NCI-H460 (cell line): Measurements from ENCODE around the gene CTSL. TPM values are rescaled to one million over a fixed set of nuclear protein-coding genes. Genes with fewer than 3 reads are reported as not detected.
"Not testable (repeated sequence)": the region's sequence is repeated elsewhere in the genome, so short reads cannot be mapped to it uniquely, and the experiment has no call there.

Source experiments
- DNase-seq: peaks from one replicate; pipeline ENCODE4 v3.0.0-alpha.2; 2016; ENCODE audit warnings: low read depth; ENCODE audit errors: extremely low read depth
- total RNA-seq: library from RNA; depleted of rRNA; stranded (reverse); fragments of >200 nt; shearing (Covaris generic); gene quantifications from 2 replicates; pipeline ENCODE4 v1.2.3, GENCODE V29; 2014; rRNA removed

CTSL gene
- total RNA-seq, 1 experiment from 2014 or later, result 2,122 TPM

DNA sequence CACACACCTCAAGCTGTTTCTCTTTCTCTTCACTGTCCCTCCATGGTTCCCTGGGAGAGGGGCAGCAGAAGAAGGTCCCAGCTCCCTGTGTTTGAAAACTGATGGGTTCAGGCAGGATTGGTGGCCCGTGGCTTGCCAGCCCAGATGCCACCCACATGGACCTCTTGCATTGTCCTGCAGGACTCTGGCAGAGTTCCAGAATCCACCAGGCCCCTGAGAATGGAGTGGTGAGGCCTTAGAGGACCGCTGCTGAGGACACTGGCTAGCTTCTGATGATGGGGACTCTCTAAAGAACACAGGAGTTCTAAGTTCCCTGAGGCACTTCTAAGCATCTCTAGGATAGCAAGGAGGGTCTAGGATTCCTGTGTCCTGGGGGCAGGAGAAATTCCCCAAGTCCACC lies 24.8 kb downstream of the CTSL start:
- DNase-seq, result no peak

- DNase-seq, result no peak
Observed at GRCh38 chr9:87751423-87751822, 25.5 kb downstream of the CTSL start.

DNA sequence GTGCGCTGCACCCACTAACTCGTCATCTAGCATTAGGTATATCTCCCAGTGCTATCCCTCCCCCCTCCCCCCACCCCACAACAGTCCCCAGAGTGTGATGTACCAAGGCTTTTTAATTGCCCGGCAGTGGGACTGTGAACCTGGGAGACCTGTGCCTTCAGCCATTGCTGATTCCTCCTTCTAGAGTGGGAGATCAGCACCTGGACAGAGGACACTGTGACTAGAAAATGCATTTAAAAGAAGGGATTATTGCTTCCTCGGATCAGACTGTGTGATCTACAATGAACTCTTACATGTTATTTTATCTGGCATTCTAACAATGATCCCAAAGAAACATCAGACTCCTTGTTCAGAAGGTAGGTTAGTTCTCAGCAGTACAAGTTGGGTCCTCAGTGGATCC lies 25.9 kb downstream of the CTSL start:
- DNase-seq, result no peak

DNA sequence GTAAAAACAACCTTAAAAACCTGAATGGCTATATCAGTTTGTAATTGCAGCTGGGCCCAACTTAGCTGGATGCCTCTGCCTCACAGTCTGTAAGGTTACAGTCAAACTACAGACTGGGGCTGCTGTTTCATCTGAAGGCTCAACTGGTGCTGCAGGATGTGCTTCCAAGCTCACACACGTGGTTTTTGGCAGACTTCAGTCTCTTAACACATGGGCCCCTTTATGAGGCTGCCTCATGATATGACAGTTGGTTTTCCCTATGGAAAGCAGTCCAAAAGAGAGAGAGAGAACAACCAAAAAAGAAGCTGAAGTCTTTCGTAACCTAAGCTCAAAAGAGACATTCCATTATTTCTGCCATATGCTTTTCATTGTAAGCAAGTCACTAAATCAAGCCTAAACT lies 27.4 kb downstream of the CTSL start:
- no peak for DNase-seq

DNA sequence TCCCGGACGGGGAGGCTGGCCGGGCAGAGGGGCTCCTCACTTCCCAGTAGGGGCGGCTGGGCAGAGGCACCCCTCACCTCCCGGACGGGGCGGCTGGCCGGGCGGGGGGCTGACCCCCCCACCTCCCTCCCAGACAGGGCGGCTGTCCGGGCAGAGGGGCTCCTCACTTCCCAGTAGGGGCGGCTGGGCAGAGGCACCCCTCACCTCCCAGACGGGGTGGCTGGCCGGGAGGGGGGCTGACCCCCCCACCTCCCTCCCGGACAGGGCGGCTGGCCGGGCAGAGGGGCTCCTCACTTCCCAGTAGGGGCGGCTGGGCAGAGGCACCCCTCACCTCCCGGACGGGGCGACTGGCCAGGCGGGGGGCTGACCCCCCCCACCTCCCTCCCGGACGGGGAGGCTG lies 32.4 kb downstream of the CTSL start:
- DNase-seq, result not testable (repeated sequence)

GRCh38 chr9:87759980-87760379 lies 34.1 kb downstream of the CTSL start:
- not testable (repeated sequence) for DNase-seq

- no peak for DNase-seq
Observed at GRCh38 chr9:87760529-87760928, 34.6 kb downstream of the CTSL start.

DNA sequence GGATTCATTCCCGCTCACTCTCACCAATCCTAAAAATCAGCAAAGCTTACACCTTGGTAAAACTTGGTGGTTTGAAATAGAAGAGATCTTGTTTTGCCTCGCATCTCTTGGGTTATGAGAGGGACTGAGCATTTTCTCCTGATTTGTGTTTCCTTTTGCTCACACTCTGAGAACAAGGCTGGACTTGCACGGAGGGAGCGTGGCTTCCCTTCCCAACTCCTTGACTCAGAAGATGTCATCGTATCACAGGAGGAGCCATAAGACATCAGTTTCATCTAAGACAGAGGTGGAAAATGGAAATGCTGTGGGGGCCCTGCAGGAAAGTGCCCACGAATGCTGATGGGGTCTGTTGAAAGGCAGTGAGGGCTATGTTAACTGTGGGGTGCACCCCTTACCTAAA lies 37.4 kb downstream of the CTSL start:
- no peak for DNase-seq

DNA sequence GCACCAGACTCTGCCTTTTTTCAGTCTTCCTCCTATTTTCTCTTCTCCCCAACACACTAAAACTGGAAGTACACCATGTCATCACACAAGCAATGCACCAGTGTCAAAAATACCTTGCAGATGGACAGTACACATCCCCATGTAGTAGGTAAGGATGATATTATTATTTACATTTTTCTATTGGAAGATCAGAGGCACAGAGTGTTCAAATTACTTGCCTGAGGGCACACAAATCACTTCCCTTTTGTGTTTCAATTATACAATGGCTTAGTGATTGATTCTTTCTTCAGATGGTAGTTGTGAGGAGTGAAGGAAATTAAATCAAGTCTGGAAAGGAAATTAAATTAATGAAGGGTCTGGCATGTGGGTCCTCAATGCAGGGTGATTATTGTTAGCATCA lies 39.6 kb downstream of the CTSL start:
- no peak for DNase-seq

GRCh38 chr9:87766697-87767096 lies 40.8 kb downstream of the CTSL start:
- no peak for DNase-seq

DNA sequence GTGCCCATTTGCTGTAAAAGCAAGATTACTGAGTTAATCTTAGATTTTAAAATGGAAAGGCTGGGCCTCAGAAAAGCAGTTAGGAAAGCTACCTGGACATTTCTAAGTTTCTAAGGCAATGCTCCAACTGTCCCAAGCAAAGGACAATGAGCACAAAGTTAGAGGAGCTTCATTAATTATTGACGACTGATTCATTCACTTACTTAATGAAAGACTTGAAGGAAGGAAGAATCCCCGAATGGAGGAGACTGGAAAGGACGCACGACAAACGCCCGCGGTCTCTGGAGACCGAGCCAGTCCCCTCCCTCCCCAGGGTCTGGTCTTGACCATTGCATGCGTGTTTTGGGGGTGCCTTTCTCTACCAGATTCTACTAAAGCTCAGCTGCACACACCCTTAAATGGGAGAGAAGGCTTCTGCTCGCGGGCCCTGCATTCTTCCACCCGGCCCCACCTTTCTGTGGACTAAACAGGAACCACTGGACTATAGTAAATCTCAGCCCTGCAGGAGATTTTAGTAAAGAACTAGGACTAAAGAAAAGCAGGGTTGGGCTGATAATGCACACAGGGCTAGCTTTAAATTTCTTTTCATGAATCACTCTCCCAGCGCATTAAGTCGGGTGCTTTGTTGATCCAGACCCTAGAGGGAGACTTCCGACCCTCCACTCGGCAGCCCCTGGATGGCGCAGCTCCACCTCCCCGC lies 44.8 kb downstream of the CTSL start:
- no peak for DNase-seq

- DNase-seq, result no peak
Observed at GRCh38 chr9:87771316-87772006, 45.5 kb downstream of the CTSL start.

GRCh38 chr9:87776481-87777379 lies 50.8 kb downstream of the CTSL start:
- DNase-seq, result no peak

DNA sequence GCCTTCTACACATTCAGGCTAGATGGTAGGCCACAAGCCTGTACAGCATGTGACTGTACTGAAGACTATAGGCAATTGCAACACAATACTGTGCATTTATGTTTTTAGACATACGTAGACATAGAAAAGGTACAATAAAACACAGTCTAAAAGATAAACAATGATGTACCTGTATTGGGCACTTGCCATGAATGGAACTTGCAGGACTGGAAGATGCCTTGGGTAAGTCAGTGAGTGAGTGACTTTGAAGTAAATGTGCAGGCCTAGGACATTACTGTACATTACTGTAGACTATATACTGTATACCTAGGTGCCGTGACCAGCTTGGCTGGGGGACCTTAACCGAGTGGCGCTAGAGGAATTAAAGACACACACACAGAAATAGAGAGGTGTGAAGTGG lies 53.1 kb downstream of the CTSL start:
- DNase-seq, result no peak

Other genes with a start within 250 kb of the CTSL start
- gene DAPK1, start 228.3 kb upstream of the CTSL start, total RNA-seq, result 0.25 and 0.46 TPM in 2 replicates
- gene SPATA31E1, start 156.8 kb downstream of the CTSL start, total RNA-seq, result not detected in 2 replicates
- not detected in 2 replicates for gene SPATA31C1, start 191.8 kb downstream of the CTSL start, total RNA-seq
- 5.5 and 6.5 TPM in 2 replicates for gene CDK20, start 248.4 kb downstream of the CTSL start, total RNA-seq